CD14-positive monocyte (primary cell): Measurements from ENCODE around the gene ZNF500. TPM values are rescaled to one million over a fixed set of nuclear protein-coding genes. Genes with fewer than 3 reads are reported as not detected.

Experiments used
- DNase-seq, 3 donors: peaks; one replicate each; pipeline ENCODE4 v3.0.0-alpha.2; 2011 to 2022
- H2AFZ ChIP-seq: 2 replicates; pipeline ENCODE4 v1.6.0; 2012; ENCODE audit warnings: mild to moderate bottlenecking, low read depth, low read length, inconsistent platforms; ENCODE audit not compliant: insufficient read depth, poor library complexity, severe bottlenecking
- H3K27ac ChIP-seq, 2 donors: 1 replicate in 1 of 2; 2 replicates in 1 of 2; pipeline ENCODE4 v1.5.1; 2012 to 2013; ENCODE audit warnings: low read length in 2 of 2, control low read depth in 1 of 2, inconsistent platforms in 1 of 2, low read depth in 1 of 2, mild to moderate bottlenecking in 1 of 2
- H3K27me3 ChIP-seq, 2 donors: one replicate each; pipeline versions ENCODE4 v1.6.0 to v1.6.1; 2011 to 2013; ENCODE audit warnings: low read length in 2 of 2; ENCODE audit not compliant: control insufficient read depth in 2 of 2, insufficient read depth in 2 of 2
- H3K36me3 ChIP-seq, 2 donors: replicated peaks in 1 of 2; 1 replicate in 1 of 2; 2 replicates in 1 of 2; pipeline versions ENCODE4 v1.5.1 to v1.6.1; 2012 to 2013; ENCODE audit warnings: low read length in 2 of 2, control low read depth in 1 of 2, inconsistent platforms in 1 of 2, mild to moderate bottlenecking in 1 of 2; ENCODE audit not compliant: insufficient read depth in 2 of 2, control insufficient read depth in 1 of 2
- H3K4me1 ChIP-seq, 2 donors: 1 replicate in 1 of 2; 2 replicates in 1 of 2; pipeline versions ENCODE4 v1.5.1 to v1.6.1; 2012 to 2013; ENCODE audit warnings: low read length in 2 of 2, control low read depth in 1 of 2, inconsistent platforms in 1 of 2, mild to moderate bottlenecking in 1 of 2, moderate library complexity in 1 of 2; ENCODE audit not compliant: insufficient read depth in 2 of 2, control insufficient read depth in 1 of 2
- H3K4me2 ChIP-seq: replicated peaks from 2 replicates; pipeline ENCODE3; 2012; ENCODE audit warnings: low read length, moderate library complexity, mild to moderate bottlenecking; ENCODE audit not compliant: poor library complexity, severe bottlenecking; ENCODE audit errors: extremely low read depth
- H3K4me3 ChIP-seq, 3 experiments: fragments of 200-600 bp in 1 of 3; sonication (generic) in 1 of 3; replicated peaks in 1 of 3; 1 replicate in 2 of 3; 2 replicates in 1 of 3; pipeline ENCODE4 v1.5.1; 2011 to 2013; ENCODE audit warnings: low read length in 3 of 3, mild to moderate bottlenecking in 3 of 3, control low read depth in 2 of 3, low read depth in 2 of 3, inconsistent platforms in 1 of 3, moderate library complexity in 1 of 3
- H3K79me2 ChIP-seq: 2 replicates; pipeline ENCODE4 v1.6.0; 2012; ENCODE audit warnings: mild to moderate bottlenecking, control low read depth, inconsistent platforms, low read length, moderate library complexity; ENCODE audit not compliant: insufficient read depth
- H3K9ac ChIP-seq: 2 replicates; pipeline ENCODE4 v1.6.0; 2017; ENCODE audit warnings: low read length, mild to moderate bottlenecking; ENCODE audit not compliant: insufficient read depth, poor library complexity, severe bottlenecking
- H3K9me3 ChIP-seq, 2 donors: replicated peaks in 1 of 2; 1 replicate in 1 of 2; 2 replicates in 1 of 2; pipeline versions ENCODE4 v1.5.1 to v1.6.1; 2012 to 2013; ENCODE audit warnings: low read length in 2 of 2, control low read depth in 1 of 2; ENCODE audit not compliant: control insufficient read depth in 1 of 2, insufficient read depth in 1 of 2
- H4K20me1 ChIP-seq: 2 replicates; pipeline ENCODE4 v1.6.0; 2012; ENCODE audit warnings: mild to moderate bottlenecking, low read length, control low read depth, moderate library complexity; ENCODE audit not compliant: insufficient read depth
- H3K27ac Mint-ChIP-seq, 7 donors: one replicate each; pipeline ENCODE4 v1.8.0; 2020; ENCODE audit warnings: mild to moderate bottlenecking in 7 of 7, mixed read lengths in 7 of 7, moderate library complexity in 6 of 7, inconsistent platforms in 2 of 7
- H3K27me3 Mint-ChIP-seq, 3 donors: one replicate each; pipeline ENCODE4 v1.8.0; 2021 to 2022; ENCODE audit warnings: low read depth in 3 of 3, mild to moderate bottlenecking in 3 of 3, mixed read lengths in 3 of 3, moderate library complexity in 3 of 3, inconsistent platforms in 1 of 3
- H3K36me3 Mint-ChIP-seq, 2 donors: one replicate each; pipeline ENCODE4 v1.8.0; 2020; ENCODE audit warnings: mixed read lengths in 2 of 2, inconsistent platforms in 1 of 2, mild to moderate bottlenecking in 1 of 2
- H3K4me1 Mint-ChIP-seq: one replicate; pipeline ENCODE4 v1.8.0; 2020; ENCODE audit warnings: mild to moderate bottlenecking, mixed read lengths
- H3K4me3 Mint-ChIP-seq, 2 donors: one replicate each; pipeline ENCODE4 v1.8.0; 2020; ENCODE audit warnings: mild to moderate bottlenecking in 2 of 2, mixed read lengths in 2 of 2, moderate library complexity in 1 of 2
- H3K9me3 Mint-ChIP-seq, 7 donors: one replicate each; pipeline ENCODE4 v1.8.0; 2020 to 2022; ENCODE audit warnings: mixed read lengths in 7 of 7, mild to moderate bottlenecking in 6 of 7, moderate library complexity in 6 of 7, inconsistent platforms in 2 of 7
- CTCF ChIP-seq: fragments of 200-600 bp; IDR thresholded peaks from one replicate; pipeline ENCODE4 v1.8.0; 2022; ENCODE audit warnings: antibody characterized with exemption, mild to moderate bottlenecking
- WGBS: methylation state at CpG from one replicate; pipeline ENCODE4 v1.1.5; 2013; ENCODE audit warnings: missing lambda C conversion rate; ENCODE audit not compliant: insufficient coverage; 5-methylcytosine and 5-hydroxymethylcytosine counted together
- intact Hi-C, 2 donors: fragments of 100-400 bp; cut with micrococcal nuclease; formaldehyde crosslinking; loops; one replicate each; pipeline versions ENCODE4 v1.15.0 to v1.15.1; 2023
- polyA plus RNA-seq, 3 donors: library from polyadenylated mRNA; depleted of rRNA in 1 of 3; unstranded in 2 of 3; stranded (reverse) in 1 of 3; fragments of 300-500 nt in 2 of 3; fragments of >200 nt in 1 of 3; fragmentation: Illumina TruSeq in 2 of 3; gene quantifications; 1 replicate in 2 of 3; 2 replicates in 1 of 3; pipeline ENCODE4 v1.2.3, GENCODE V29; 2012 to 2021

ZNF500 gene
- polyA plus RNA-seq, 3 donors: 2.4 to 5.6 (median 5.2) TPM

- H3K4me3 Mint-ChIP-seq: no peak overlapping the region
- no peak overlapping the region for H3K27ac Mint-ChIP-seq
- intact Hi-C loops: no loop called here
Observed at GRCh38 chr16:4777339-4778049, 10.5 kb upstream of the ZNF500 start.

GRCh38 chr16:4776141-4776705, 9.3 kb upstream of the ZNF500 start:
- Histone ChIP-seq H2AFZ (no peak overlapping the region), H3K79me2 (no peaks in the 10 kb centered on the region), H3K9me3 (no peaks in the 10 kb centered on the region), H3K36me3 (no peaks in the 10 kb centered on the region), H3K4me3 (no peak overlapping the region), H3K27me3 (no peaks in the 10 kb centered on the region), H3K27ac (no peak overlapping the region), H4K20me1 (no peaks in the 10 kb centered on the region), H3K4me2 (no peak overlapping the region), H3K9ac (no peak overlapping the region), H3K4me1 (peaks cover 6 to 12% of the 10 kb centered on the region in 2 donors)
- no peak for DNase-seq
- Mint-ChIP-seq H3K27me3 (peaks cover 0 to 2% (median 1%) of the 10 kb centered on the region in 3 donors), H3K4me1 (peaks cover 23% of the 10 kb centered on the region), H3K36me3 (no peaks in the 10 kb centered on the region), H3K27ac (no peak overlapping the region), H3K9me3 (peaks cover 0 to 2% (median 0%) of the 10 kb centered on the region in 7 donors), H3K4me3 (no peak overlapping the region)
- intact Hi-C loops: no loop called here
- WGBS: 86% methylated on average over 1 of the region's 2 CpGs
- no peak for TF ChIP-seq CTCF

More at GRCh38 chr16:4777339-4778049, 10.5 kb upstream of the ZNF500 start:
- no peak overlapping the region for H3K4me2 ChIP-seq
- no peak for TF ChIP-seq CTCF
- no peaks in the 10 kb centered on the region for H3K27me3 ChIP-seq
- Mint-ChIP-seq H3K27me3 (peaks cover 0 to 2% (median 2%) of the 10 kb centered on the region in 3 donors), H3K9me3 (peaks cover 0 to 2% (median 0%) of the 10 kb centered on the region in 7 donors), H3K36me3 (no peaks in the 10 kb centered on the region), H3K4me1 (peaks cover 31% of the 10 kb centered on the region)
- no peaks in the 10 kb centered on the region for H3K79me2 ChIP-seq
- H3K4me1 ChIP-seq: peaks cover 17 to 19% of the 10 kb centered on the region in 2 donors
- no peak overlapping the region for H2AFZ ChIP-seq
- no peak overlapping the region for H3K9ac ChIP-seq
- H3K36me3 ChIP-seq: no peaks in the 10 kb centered on the region
- H4K20me1 ChIP-seq: no peaks in the 10 kb centered on the region
- WGBS: 93% methylated on average over 10 of the region's 17 CpGs
- DNase-seq: no peak
- no peaks in the 10 kb centered on the region for H3K9me3 ChIP-seq
- H3K4me3 ChIP-seq: no peak overlapping the region
- H3K27ac ChIP-seq: no peak overlapping the region
